ENCODE data around the gene VDAC1. TPM values are rescaled to one million over a fixed set of nuclear protein-coding genes. Genes with fewer than 3 reads are reported as not detected.

Gene VDAC1
- total and polyA plus RNA-seq, 2 of the 8 experiments (the other 6 are each of a cell fraction or from before 2014, with no cell fraction given) = 111 to 301 TPM

DNA sequence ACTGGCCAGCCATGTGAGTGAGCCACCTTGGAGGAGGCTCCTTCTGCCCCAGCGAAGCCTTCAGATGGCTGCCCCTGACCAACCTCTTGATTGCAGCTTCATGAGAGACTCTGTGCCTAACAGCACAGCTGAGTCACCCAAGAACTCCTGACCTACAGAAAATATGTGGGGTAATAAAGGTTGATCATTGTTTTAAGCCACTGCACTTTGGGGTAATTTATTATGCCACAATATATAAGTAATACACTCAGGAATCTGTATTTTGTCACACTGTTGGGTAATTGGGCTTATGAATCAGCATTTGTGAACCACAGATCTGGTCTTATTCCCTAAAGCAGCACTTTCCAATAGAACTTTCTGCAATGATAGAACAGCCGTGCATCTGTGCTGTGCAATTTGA, 24.4 kb upstream of the VDAC1 start:
- Histone ChIP-seq H4K5ac (ENCODE audit: insufficient read length, low read depth, low read length) (no peak overlapping the region), H3K36me3 (ENCODE audit: control insufficient read depth in 2 of 4, insufficient read depth in 4 of 4, low read length in 3 of 4) (no peaks in the 10 kb centered on the region), H2AK5ac (ENCODE audit: low read depth, low read length) (no peak overlapping the region), H4K91ac (replicated peaks; ENCODE audit: insufficient read length, low read length) (no peak overlapping the region), H3K9ac (replicated peaks in 1 of 4; ENCODE audit: extremely low read depth in 1 of 4, low read depth in 3 of 4, low read length in 3 of 4) (no peak overlapping the region), H3K4me3 (ENCODE audit: extremely low read depth in 1 of 4, insufficient read depth in 2 of 4, low read depth in 3 of 4, low read length in 4 of 4) (no peak overlapping the region), H3K9me3 (ENCODE audit: insufficient read depth in 2 of 2, low read depth in 1 of 2, low read length in 1 of 2) (no peaks in the 10 kb centered on the region), H4K8ac (ENCODE audit: extremely low read depth, insufficient read depth, low read length) (no peak overlapping the region), H2BK15ac (ENCODE audit: low read length) (no peak overlapping the region), H3K23me2 (ENCODE audit: low read depth, low read length) (no peaks in the 10 kb centered on the region), H2BK120ac (replicated peaks; ENCODE audit: low read depth, low read length) (no peak overlapping the region), H2BK5ac (ENCODE audit: low read depth, low read length) (no peak overlapping the region), H3K4me1 (replicated peaks in 1 of 4; ENCODE audit: control insufficient read depth in 3 of 4, insufficient read depth in 4 of 4, low read length in 3 of 4) (no peaks in the 10 kb centered on the region), H3K4ac (replicated peaks; ENCODE audit: insufficient read length, low read depth, low read length) (no peak overlapping the region), H3K56ac (replicated peaks; ENCODE audit: insufficient read length, low read depth, low read length) (no peak overlapping the region), H2BK20ac (ENCODE audit: low read length) (no peak overlapping the region), H3K27ac (ENCODE audit: low read depth, low read length) (no peak overlapping the region), H2BK12ac (ENCODE audit: low read depth, low read length) (no peak overlapping the region), H4K20me1 (replicated peaks in 1 of 2; ENCODE audit: control insufficient read depth in 1 of 2, insufficient read depth in 2 of 2, low read length in 2 of 2) (no peaks in the 10 kb centered on the region), H3K79me1 (ENCODE audit: low read depth, low read length) (no peaks in the 10 kb centered on the region), H3K18ac (ENCODE audit: extremely low read depth, low read length) (no peak overlapping the region), H2AFZ (ENCODE audit: low read length) (no peak overlapping the region), H3K23ac (ENCODE audit: insufficient read length) (no peak overlapping the region), H3K79me2 (ENCODE audit: control insufficient read depth in 1 of 2, insufficient read depth in 2 of 2, low read length in 2 of 2) (no peaks in the 10 kb centered on the region), H3K27me3 (replicated peaks in 1 of 4; ENCODE audit: control insufficient read depth in 3 of 4, extremely low read depth in 1 of 4, insufficient read depth in 3 of 4, low read length in 3 of 4) (no peaks in the 10 kb centered on the region), H3K14ac (ENCODE audit: insufficient read length) (no peak overlapping the region), H3K4me2 (ENCODE audit: insufficient read depth in 1 of 2, low read depth in 2 of 2, low read length in 2 of 2) (no peak overlapping the region)
- no peak for FAIRE-seq
- 89% methylated on average over 2 of the region's 2 CpGs; no CpG with 5 or more reads in 1 of the 2 experiments for WGBS, 2 experiments (ENCODE audit: extremely low coverage in 1 of 2, insufficient coverage in 1 of 2, insufficient read length in 1 of 2, insufficient replicate concordance in 2 of 2, low coverage in 1 of 2, low lambda C conversion rate in 2 of 2, missing lambda C conversion rate in 1 of 2)
- TF ChIP-seq RBBP5 (IDR thresholded peaks at IDR 0.05; ENCODE audit: borderline replicate concordance, low read depth, low read length) = no peak
- DNase-seq (ENCODE audit: low read depth in 1 of 2, low spot score in 2 of 2) = no peak
- CTCF ChIA-PET (ENCODE audit: partially characterized antibody) = interaction anchor here (1.0 kb wide), 1 partner anchor 111 kb away, joined by 4 read pairs; no protein-coding TSS in a partner anchor
- POLR2A ChIA-PET (ENCODE audit: partially characterized antibody) = no interaction called here

All from H1 (cell line).